Kidney glomerular epithelial cell (primary cell): ENCODE measurements around the gene IGFBP3.
A peak's percentile ranks its signal among the peaks of the same experiment; 100 is the strongest.

ENCODE experiments used
- DNase-seq: peaks from one replicate; lab custom pipeline; 2025; lab: John Stamatoyannopoulos, UW

The IGFBP3 gene

GRCh38 chr7:45872116-45873034 lies 48.7 kb downstream of the IGFBP3 start:
- peak; percentile 4 for DNase-seq

GRCh38 chr7:45869426-45869825 lies 51.6 kb downstream of the IGFBP3 start:
- DNase-seq, result no peak

DNA sequence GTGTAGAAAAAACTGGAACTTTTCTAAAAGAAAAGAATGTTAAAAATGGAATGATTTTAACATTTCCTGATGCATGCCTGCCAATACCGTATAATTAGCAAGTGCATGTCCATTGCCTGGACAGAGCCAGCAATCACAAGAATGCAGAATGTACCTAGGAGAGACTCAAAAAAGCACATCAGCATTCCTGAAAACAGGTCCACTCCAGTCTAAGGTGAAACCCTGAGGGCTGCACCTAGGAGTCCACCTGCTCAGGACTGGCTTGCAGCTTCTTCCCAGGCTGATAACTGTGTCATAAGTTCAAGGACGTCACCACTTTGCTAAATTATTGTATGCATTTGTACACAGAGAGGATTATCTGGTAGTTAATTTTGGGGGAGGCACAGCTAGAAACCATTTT lies 53.6 kb downstream of the IGFBP3 start:
- DNase-seq, result no peak

DNA sequence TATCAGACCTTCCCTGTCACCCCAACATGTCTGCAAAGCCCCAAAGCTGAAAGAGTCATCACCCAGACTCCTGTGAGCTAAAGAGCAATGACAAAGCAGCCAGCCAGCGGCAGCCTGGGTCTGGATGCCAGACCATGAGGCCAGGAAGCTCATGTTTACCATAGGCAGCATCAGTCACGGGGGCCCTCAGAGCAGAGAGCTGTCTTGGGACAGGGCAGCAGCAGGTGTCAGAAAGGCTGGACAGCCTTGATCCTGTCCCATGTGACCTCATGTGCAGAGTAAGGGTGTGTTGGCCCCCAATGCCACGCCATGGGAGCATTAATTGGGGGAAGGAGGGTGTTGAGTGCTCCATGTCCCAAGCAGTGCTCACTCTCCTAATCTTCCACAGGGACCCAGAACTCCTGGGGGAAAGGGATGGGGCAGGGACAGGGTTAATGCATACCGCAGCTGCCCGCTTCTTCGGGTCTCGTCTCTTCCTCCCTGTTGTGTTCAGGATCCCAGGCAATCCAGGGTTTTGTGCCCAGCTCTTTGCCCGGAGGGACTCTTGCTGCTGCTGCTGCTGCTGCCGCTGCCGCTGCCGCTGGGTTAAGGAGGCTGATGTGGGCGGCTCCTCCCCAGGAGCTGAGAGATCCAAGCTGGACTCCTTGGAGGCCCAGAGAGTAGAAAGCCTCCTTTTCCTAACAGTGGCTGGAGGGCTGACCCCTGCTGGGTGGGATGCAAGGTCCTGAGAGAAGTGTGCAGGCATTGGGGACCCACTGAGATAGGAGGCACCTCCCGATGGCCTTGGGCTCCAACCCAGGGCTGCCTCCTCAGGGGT lies 55.3 kb downstream of the IGFBP3 start:
- DNase-seq, result no peak

- no peak for DNase-seq
Measured at GRCh38 chr7:45863715-45864114, 57.4 kb downstream of the IGFBP3 start.
